Measurements from ENCODE around the gene EML5. TPM values are rescaled to one million over a fixed set of nuclear protein-coding genes. Genes with fewer than 3 reads are reported as not detected.

EML5 gene
- total and polyA plus RNA-seq, 7 experiments from 2014 or later = 0.40 to 6.4 (median 3.3) TPM

- no peak for ATAC-seq
- Mint-ChIP-seq H3K27ac (no peak overlapping the region), H3K27me3 (no peaks in the 10 kb centered on the region), H3K4me1 (no peaks in the 10 kb centered on the region), H3K9me3 (no peaks in the 10 kb centered on the region), H3K4me3 (no peak overlapping the region), H3K36me3 (peaks cover 0 to 38% (median 24%) of the 10 kb centered on the region in 5 donors)
- no peaks in the 10 kb centered on the region for H3K36me3 ChIP-seq (ENCODE audit: control insufficient read depth in 2 of 3, insufficient read depth in 3 of 3, low read length in 3 of 3)
- ChIA-PET CTCF (no interaction called here), POLR2A (no interaction called here)
- no peak overlapping the region for H3K27ac ChIP-seq (ENCODE audit: low read depth, low read length)
- peaks cover 0 to 4% of the 10 kb centered on the region in 2 donors for H3K4me1 ChIP-seq (ENCODE audit: control insufficient read depth in 2 of 2, insufficient read depth in 2 of 2, low read length in 2 of 2)
- DNase-seq = no peak
- H3K4me3 ChIP-seq (ENCODE audit: low read length) = no peak overlapping the region
- no peaks in the 10 kb centered on the region for H3K27me3 ChIP-seq (ENCODE audit: control insufficient read depth in 2 of 2, insufficient read depth in 2 of 2, low read length in 2 of 2)
- H3K9me3 ChIP-seq (ENCODE audit: control insufficient read depth in 2 of 3, low read length in 3 of 3) = no peaks in the 10 kb centered on the region
- intact Hi-C loops (cut with micrococcal nuclease) = no loop called here
Measured at GRCh38 chr14:88688386-88688785, 104.4 kb downstream of the EML5 start.

- no peaks in the 10 kb centered on the region for H3K9me3 Mint-ChIP-seq
- H3K4me1 ChIP-seq (ENCODE audit: control insufficient read depth in 2 of 2, insufficient read depth in 2 of 2, low read length in 2 of 2) = no peaks in the 10 kb centered on the region
- ATAC-seq (no peak), DNase-seq (no peak)
- H3K27me3 Mint-ChIP-seq = no peaks in the 10 kb centered on the region
- H3K27ac Mint-ChIP-seq = no peak overlapping the region
- H3K4me3 Mint-ChIP-seq = no peak overlapping the region
- no peaks in the 10 kb centered on the region for H3K9me3 ChIP-seq (ENCODE audit: control insufficient read depth in 2 of 3, low read length in 3 of 3)
- peaks cover 0 to 29% (median 28%) of the 10 kb centered on the region in 5 donors for H3K36me3 Mint-ChIP-seq
- ChIA-PET CTCF (interaction anchor here (0.6 kb wide), 1 partner anchor 11 kb away, joined by 4 read pairs; no protein-coding TSS in a partner anchor), POLR2A (no interaction called here)
- no peaks in the 10 kb centered on the region for H3K36me3 ChIP-seq (ENCODE audit: control insufficient read depth in 2 of 3, insufficient read depth in 3 of 3, low read length in 3 of 3)
- H3K4me3 ChIP-seq (ENCODE audit: low read length) = no peak overlapping the region
- no peaks in the 10 kb centered on the region for H3K27me3 ChIP-seq (ENCODE audit: control insufficient read depth in 2 of 2, insufficient read depth in 2 of 2, low read length in 2 of 2)
- H3K4me1 Mint-ChIP-seq = peaks cover 0 to 3% (median 0%) of the 10 kb centered on the region in 7 donors
- H3K27ac ChIP-seq (ENCODE audit: low read depth, low read length) = no peak overlapping the region
- intact Hi-C loops (cut with micrococcal nuclease) = no loop called here
Measured at GRCh38 chr14:88683119-88683518, 109.6 kb downstream of the EML5 start.

- Mint-ChIP-seq H3K9me3 (no peaks in the 10 kb centered on the region), H3K27me3 (no peaks in the 10 kb centered on the region), H3K4me3 (no peak overlapping the region), H3K27ac (peak overlapping the region in 1 of 9 donors; percentile 38), H3K36me3 (peaks cover 0 to 31% (median 27%) of the 10 kb centered on the region in 5 donors), H3K4me1 (peaks cover 0 to 3% (median 0%) of the 10 kb centered on the region in 7 donors)
- Histone ChIP-seq H3K36me3 (ENCODE audit: control insufficient read depth in 2 of 3, insufficient read depth in 3 of 3, low read length in 3 of 3) (no peaks in the 10 kb centered on the region), H3K27ac (ENCODE audit: low read depth, low read length) (no peak overlapping the region), H3K27me3 (ENCODE audit: control insufficient read depth in 2 of 2, insufficient read depth in 2 of 2, low read length in 2 of 2) (no peaks in the 10 kb centered on the region), H3K4me1 (ENCODE audit: control insufficient read depth in 2 of 2, insufficient read depth in 2 of 2, low read length in 2 of 2) (no peaks in the 10 kb centered on the region), H3K4me3 (ENCODE audit: low read length) (no peak overlapping the region), H3K9me3 (ENCODE audit: control insufficient read depth in 2 of 3, low read length in 3 of 3) (no peaks in the 10 kb centered on the region)
- POLR2A ChIA-PET = no interaction called here
- intact Hi-C loops (cut with micrococcal nuclease) = no loop called here
- CTCF ChIA-PET = interaction anchor here (0.6 kb wide), 1 partner anchor 12 kb away, joined by 4 read pairs; no protein-coding TSS in a partner anchor
- no peak for ATAC-seq
- DNase-seq = no peak
Measured at GRCh38 chr14:88682495-88683114, 110.1 kb downstream of the EML5 start.

- intact Hi-C loops (cut with micrococcal nuclease) = no loop called here
- H3K27me3 ChIP-seq (ENCODE audit: control insufficient read depth in 2 of 2, insufficient read depth in 2 of 2, low read length in 2 of 2) = no peaks in the 10 kb centered on the region
- no peak overlapping the region for H3K4me3 ChIP-seq (ENCODE audit: low read length)
- Mint-ChIP-seq H3K4me1 (peaks cover 0 to 3% (median 0%) of the 10 kb centered on the region in 7 donors), H3K36me3 (peaks cover 0 to 35% (median 25%) of the 10 kb centered on the region in 5 donors), H3K27me3 (no peaks in the 10 kb centered on the region), H3K9me3 (no peaks in the 10 kb centered on the region), H3K4me3 (no peak overlapping the region), H3K27ac (peak overlapping the region in 1 of 9 donors; percentile 38)
- H3K4me1 ChIP-seq (ENCODE audit: control insufficient read depth in 2 of 2, insufficient read depth in 2 of 2, low read length in 2 of 2) = no peaks in the 10 kb centered on the region
- POLR2A ChIA-PET = no interaction called here
- no peaks in the 10 kb centered on the region for H3K9me3 ChIP-seq (ENCODE audit: control insufficient read depth in 2 of 3, low read length in 3 of 3)
- CTCF ChIA-PET = no interaction called here
- DNase-seq (no peak), ATAC-seq (no peak)
- no peak overlapping the region for H3K27ac ChIP-seq (ENCODE audit: low read depth, low read length)
- no peaks in the 10 kb centered on the region for H3K36me3 ChIP-seq (ENCODE audit: control insufficient read depth in 2 of 3, insufficient read depth in 3 of 3, low read length in 3 of 3)
Measured at GRCh38 chr14:88681755-88682494, 110.8 kb downstream of the EML5 start.

GRCh38 chr14:88669346-88669745 lies 123.4 kb downstream of the EML5 start:
- ChIA-PET POLR2A (no interaction called here), CTCF (interaction anchor here (0.6 to 4.6 kb wide), 3 partner anchors 11 to 1697 kb away, joined by 3 to 38 read pairs (median 4); no protein-coding TSS in a partner anchor)
- Mint-ChIP-seq H3K9me3 (peaks cover 0 to 15% (median 10%) of the 10 kb centered on the region in 11 donors), H3K27me3 (no peaks in the 10 kb centered on the region), H3K4me1 (peaks cover 0 to 7% (median 0%) of the 10 kb centered on the region in 7 donors), H3K4me3 (no peak overlapping the region), H3K36me3 (peaks cover 6 to 35% (median 28%) of the 10 kb centered on the region in 5 donors), H3K27ac (no peak overlapping the region)
- no peak for ATAC-seq
- no peaks in the 10 kb centered on the region for H3K36me3 ChIP-seq (ENCODE audit: control insufficient read depth in 2 of 3, insufficient read depth in 3 of 3, low read length in 3 of 3)
- no peaks in the 10 kb centered on the region for H3K27me3 ChIP-seq (ENCODE audit: control insufficient read depth in 2 of 2, insufficient read depth in 2 of 2, low read length in 2 of 2)
- no peaks in the 10 kb centered on the region for H3K4me1 ChIP-seq (ENCODE audit: control insufficient read depth in 2 of 2, insufficient read depth in 2 of 2, low read length in 2 of 2)
- no peak overlapping the region for H3K4me3 ChIP-seq (ENCODE audit: low read length)
- DNase-seq = no peak
- intact Hi-C loops (cut with micrococcal nuclease) = loop anchor here (5.0 to 10.0 kb wide), 4 partner anchors 343 to 1248 kb away; no protein-coding TSS in a partner anchor
- no peak overlapping the region for H3K27ac ChIP-seq (ENCODE audit: low read depth, low read length)
- H3K9me3 ChIP-seq (ENCODE audit: control insufficient read depth in 2 of 3, low read length in 3 of 3) = no peaks in the 10 kb centered on the region

- POLR2A ChIA-PET = no interaction called here
- peaks cover 6 to 28% (median 26%) of the 10 kb centered on the region in 5 donors for H3K36me3 Mint-ChIP-seq
- H3K4me3 ChIP-seq (ENCODE audit: low read length) = no peak overlapping the region
- no peak overlapping the region for H3K27ac ChIP-seq (ENCODE audit: low read depth, low read length)
- ATAC-seq (peak; percentile 52), DNase-seq (no peak)
- no peaks in the 10 kb centered on the region for H3K27me3 Mint-ChIP-seq
- intact Hi-C loops (cut with micrococcal nuclease) = loop anchor here (5.0 to 10.0 kb wide), 4 partner anchors 344 to 1249 kb away; no protein-coding TSS in a partner anchor
- no peaks in the 10 kb centered on the region for H3K4me1 ChIP-seq (ENCODE audit: control insufficient read depth in 2 of 2, insufficient read depth in 2 of 2, low read length in 2 of 2)
- no peak overlapping the region for H3K4me3 Mint-ChIP-seq
- CTCF ChIA-PET = interaction anchor here (0.5 to 4.6 kb wide), 5 partner anchors 9 to 1698 kb away, joined by 3 to 38 read pairs (median 3); no protein-coding TSS in a partner anchor
- H3K4me1 Mint-ChIP-seq = peaks cover 0 to 7% (median 0%) of the 10 kb centered on the region in 7 donors
- H3K9me3 ChIP-seq (ENCODE audit: control insufficient read depth in 2 of 3, low read length in 3 of 3) = no peaks in the 10 kb centered on the region
- H3K27ac Mint-ChIP-seq = no peak overlapping the region
- peaks cover 0 to 15% (median 10%) of the 10 kb centered on the region in 11 donors for H3K9me3 Mint-ChIP-seq
- no peaks in the 10 kb centered on the region for H3K27me3 ChIP-seq (ENCODE audit: control insufficient read depth in 2 of 2, insufficient read depth in 2 of 2, low read length in 2 of 2)
- H3K36me3 ChIP-seq (ENCODE audit: control insufficient read depth in 2 of 3, insufficient read depth in 3 of 3, low read length in 3 of 3) = no peaks in the 10 kb centered on the region
Measured at GRCh38 chr14:88668448-88669116, 124.2 kb downstream of the EML5 start.

All from naive thymus-derived CD4-positive, alpha-beta T cell (primary cell).